M059J (cell line): ENCODE data around the gene SULT1A3. TPM values are rescaled to one million over a fixed set of nuclear protein-coding genes. Genes with fewer than 3 reads are reported as not detected.
"Not testable (repeated sequence)": the region's sequence is repeated elsewhere in the genome, so short reads cannot be mapped to it uniquely, and the experiment has no call there.

Experiments used
- DNase-seq: peaks from one replicate; pipeline ENCODE4 v3.0.0-alpha.2; 2012; ENCODE audit warnings: low read depth
- total RNA-seq: library from RNA; depleted of rRNA; stranded (reverse); fragments of >200 nt; shearing (Covaris generic); gene quantifications from 2 replicates; pipeline ENCODE4 v1.2.3, GENCODE V29; 2014; rRNA removed

SULT1A3 gene
- 1.5 and 2.6 TPM in 2 replicates for total RNA-seq

DNA sequence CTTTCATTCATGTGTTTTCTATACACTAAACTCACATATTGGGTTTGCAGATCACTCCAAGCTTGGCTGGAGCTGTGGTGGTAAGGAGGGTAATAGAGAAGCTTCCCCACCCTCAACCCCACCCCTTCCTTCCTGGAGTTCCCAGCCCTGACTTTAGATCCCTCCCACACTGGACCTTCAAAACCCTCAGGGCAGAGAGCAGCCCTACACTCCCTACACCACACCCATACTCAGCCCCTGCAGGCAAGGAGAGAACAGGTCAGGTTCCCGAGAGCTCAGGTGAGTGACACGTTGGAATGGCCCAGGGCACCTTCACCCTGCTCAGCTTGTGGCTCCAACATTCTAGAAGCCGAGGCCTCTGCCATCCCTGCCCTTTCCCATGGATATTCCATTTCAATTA lies at the start of gene SULT1A3:
TSS of gene SULT1A3 (plus strand) at position 207 of the 400 bp plus-strand sequence. CDS start 1,474 bp downstream, outside the sequence.
- DNase-seq = not testable (repeated sequence)

DNA sequence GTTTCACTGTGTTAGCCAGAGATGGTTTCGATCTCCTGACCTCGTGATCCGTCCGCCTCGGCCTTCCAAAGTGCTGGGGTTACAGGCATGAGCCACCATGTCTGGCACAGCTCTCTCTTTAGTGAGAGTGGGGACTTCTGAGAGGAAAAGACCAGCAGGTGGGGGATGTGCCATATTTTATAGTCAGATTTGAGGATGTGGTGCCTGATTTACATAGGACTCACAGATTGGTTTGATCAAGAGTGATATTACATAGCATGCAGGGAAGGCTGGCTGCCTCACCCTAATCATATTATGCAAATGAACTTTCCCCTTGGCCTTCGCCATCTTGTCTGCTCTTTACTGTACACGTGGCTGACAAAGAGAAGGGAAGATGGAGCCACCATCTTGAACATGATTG lies 48.0 kb upstream of the SULT1A3 start:
- no peak for DNase-seq

DNA sequence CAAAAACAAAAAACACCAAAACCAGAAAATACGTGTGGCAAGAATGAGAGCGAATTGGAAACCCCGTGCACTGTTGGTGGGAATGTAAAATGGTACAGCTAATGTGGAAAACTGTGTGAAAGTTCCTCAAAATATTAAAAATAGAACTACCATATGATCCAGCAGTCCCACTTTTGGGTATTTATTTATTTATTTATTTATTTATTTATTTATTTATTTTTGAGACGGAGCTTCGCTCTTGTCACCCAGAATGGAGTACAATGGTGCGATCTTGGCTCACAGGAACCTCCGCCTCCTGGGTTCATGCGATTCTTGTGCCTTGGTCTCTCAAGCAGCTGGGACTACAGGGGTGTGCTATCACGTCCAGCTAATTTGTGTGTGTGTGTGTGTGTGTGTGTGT lies 46.5 kb upstream of the SULT1A3 start:
- no peak for DNase-seq

DNA sequence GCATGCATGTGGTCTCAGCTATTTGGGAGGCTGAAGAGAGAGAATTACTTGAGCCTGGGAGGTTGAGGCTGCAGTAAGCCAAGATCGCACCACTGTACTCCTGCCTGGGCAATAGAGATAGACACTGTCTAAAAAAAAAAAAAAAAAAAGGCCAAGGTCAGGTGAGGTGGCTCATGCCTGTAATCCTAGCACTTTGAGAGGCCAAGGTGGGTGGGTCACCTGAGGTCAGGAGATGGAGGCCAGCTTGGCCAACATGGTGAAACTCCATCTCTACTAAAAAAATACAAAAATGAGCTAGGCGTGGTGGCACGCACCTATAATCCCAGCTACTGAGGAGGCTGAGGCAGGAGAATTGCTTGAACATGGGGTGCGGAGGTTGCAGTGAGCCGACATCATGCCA lies 43.9 kb upstream of the SULT1A3 start:
- no peak for DNase-seq

DNA sequence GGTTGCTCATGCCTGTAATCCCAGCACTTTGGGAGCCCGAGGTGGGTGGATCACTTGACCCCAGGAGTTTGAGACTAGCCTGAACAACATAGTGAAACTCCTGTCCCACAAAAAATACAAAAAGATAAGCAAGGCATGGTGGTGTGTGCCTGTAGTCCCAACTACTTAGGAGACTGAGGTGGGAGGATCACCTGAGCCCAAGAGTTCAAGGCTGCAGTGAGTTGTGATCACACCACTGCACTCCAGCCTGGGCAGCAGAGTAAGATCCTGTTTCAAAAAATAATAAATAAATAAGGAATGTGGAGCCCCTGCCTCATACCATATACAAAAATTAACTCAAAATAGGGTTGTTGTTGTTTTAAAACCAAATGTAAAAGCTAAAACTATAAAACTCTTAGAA lies 41.8 kb upstream of the SULT1A3 start:
- no peak for DNase-seq

DNA sequence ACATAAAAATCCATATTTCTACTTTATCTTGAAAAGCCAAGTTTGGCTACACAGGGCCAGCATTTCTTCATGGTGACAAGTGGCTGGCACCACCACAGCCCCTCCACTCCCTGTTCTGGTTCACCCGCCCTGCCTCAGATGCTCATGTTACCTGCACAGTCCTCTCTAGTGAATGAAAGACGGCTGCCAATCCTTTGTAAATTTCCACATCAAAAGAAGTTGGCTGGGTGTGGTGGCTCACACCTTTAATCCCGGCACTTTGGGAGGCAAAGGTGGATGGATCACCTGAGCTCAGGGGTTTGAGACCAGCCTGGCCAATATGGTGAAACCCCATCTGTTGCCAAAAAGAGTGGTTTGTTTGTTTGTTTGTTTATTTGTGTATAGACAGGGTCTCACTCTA lies 35.5 kb upstream of the SULT1A3 start:
- DNase-seq = no peak

DNA sequence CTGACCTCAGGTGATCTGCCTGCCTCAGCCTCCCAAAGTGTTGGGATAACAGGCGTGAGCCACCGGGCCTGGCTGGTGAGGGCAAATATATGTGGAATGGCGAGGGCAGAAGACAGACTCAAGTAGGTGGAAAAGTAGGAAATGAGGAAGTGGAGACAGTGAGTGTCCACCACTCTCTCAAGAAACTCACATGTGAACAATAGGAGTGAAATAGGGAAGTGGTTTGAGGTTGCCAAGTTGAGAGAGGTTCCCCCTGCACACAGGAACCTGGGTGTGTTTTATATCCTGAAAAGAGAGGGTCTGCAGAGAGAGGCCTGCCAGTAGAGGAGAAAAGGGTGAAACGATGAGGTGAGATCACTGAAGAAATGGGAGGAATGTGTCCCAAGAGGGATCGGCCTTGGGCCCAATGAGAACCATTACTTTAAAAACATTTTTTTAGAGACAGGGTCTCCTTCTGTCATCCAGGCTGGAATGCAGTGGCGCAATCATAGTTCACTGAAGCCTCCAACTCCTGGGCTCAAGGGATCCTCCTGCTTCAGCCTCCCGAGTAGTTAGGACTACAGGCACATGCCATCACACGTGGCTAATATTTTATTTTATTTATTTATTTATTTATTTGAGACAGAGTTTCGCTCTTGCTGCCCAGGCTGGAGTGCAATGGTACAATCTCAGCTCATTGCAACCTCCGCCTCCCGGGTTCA lies 32.7 kb upstream of the SULT1A3 start:
- no peak for DNase-seq

DNA sequence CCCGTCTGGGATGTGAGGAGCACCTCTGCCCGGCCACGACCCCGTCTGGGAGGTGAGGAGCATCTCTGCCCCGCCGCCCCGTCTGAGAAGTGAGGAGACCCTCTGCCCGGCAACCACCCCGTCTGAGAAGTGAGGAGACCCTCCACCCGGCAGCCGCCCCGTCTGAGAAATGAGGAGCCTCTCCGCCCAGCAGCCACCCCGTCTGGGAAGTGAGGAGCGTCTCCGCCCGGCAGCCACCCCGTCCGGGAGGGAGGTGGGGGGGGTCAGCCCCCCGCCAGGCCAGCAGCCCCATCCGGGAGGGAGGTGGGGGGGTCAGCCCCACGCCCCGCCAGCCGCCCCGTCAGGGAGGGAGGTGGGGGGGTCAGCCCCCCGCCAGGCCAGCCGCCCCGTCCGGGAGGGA lies 30.3 kb upstream of the SULT1A3 start:
- not testable (repeated sequence) for DNase-seq

DNA sequence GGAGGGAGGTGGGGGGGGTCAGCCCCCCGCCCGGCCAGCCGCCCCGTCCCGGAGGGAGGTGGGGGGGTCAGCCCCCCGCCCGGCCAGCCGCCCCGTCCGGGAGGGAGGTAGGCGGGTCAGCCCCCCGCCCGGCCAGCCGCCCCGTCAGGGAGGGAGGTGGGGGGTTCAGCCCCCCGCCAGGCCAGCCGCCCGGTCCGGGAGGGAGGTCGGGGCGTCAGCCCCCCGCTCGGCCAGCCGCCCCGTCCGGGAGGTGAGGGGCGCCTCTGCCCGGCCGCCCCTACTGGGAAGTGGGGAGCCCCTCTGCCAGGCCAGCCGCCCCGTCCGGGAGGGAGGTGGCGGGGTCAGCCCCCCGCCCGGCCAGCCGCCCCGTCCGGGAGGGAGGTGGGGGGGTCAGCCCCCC lies 29.6 kb upstream of the SULT1A3 start:
- DNase-seq = not testable (repeated sequence)

DNA sequence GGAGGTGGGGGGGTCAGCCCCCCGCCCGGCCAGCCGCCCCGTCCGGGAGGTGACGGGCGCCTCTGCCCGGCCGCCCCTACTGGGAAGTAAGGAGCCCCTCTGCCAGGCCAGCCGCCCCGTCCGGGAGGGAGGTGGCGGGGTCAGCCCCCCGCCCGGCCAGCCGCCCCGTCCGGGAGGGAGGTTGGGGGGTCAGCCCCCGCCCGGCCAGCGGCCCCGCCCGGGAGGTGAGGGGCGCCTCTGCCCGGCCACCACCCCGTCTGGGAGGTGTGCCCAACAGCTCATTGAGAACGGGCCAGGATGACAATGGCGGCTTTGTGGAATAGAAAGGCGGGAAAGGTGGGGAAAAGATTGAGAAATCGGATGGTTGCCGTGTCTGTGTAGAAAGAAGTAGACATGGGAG lies 28.9 kb upstream of the SULT1A3 start:
- DNase-seq = not testable (repeated sequence)

DNA sequence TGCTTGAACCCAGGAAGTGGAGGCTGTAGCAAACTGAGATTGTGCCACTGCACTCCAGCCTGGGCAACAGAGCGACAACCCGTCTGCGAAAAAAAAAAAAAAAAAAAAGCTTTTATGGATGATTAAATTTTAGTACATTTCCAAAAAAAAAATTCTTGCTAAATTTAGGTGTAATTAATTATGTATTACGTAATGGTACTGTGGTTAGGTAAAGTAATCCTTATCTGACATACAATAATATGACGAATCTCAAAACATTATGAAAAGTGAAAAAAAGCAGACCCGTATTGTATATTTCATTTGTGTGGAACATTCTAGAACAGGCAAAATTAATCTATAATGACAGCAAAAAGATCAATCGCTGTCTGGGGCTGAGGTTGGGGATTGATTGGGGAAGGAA lies 26.0 kb upstream of the SULT1A3 start:
- DNase-seq = no peak

DNA sequence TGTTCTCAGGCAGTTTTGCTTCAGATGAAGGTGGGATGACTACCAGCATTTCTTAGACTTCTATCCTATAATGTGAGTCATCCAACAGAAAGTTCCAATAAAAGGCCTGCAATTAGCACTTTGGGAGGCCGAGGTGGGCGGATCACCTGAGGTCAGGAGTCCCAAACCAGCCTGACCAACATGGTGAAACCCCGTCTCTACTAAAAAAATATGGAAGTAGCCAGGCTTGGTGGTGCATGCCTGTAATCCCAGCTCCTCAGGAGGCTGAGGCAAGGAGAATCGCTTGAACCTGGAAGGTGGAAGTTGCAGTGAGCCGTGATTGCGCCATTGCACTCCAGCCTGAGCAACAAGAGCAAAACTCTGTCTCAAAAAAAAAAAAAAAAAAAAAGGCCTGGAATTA lies 22.2 kb upstream of the SULT1A3 start:
- not testable (repeated sequence) for DNase-seq

DNA sequence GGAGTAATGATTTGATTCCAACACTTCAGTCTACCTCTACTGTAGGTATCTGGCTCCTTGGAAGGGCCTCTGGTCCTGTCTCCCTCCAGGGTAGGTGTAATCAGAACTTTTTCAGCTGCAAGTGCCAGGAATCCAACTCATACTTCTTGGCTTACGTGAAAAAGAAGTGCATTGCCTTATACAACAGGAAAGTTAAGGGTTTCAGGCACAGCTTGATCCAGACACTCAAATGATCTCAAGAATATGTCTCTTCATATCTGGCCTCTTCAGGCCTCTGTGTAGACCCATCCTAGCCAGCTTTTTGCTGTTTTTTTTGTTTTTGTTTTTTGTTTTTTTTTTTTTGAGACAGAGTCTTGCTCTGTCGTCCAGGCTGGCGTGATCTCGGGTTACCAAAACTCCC lies 19.9 kb upstream of the SULT1A3 start:
- DNase-seq = no peak

DNA sequence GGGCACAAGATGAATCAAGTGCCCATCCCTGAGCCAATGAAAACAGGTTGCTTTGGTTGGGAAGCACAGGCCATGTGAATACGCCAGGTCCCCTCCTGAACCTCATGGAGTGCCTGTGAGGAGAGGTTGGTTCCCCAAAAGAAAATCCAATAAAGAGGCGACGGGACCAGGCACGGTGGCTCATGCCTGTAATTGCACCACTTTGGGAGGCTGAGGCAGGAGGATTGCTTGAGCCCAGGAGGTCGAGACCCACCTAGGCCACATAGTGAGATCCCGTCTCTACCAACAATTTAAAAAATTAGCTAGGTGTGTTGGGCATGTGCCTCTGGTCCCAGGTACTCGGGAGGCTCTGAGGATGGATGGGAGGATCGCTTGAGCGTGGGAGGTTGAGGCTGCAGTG lies 19.1 kb upstream of the SULT1A3 start:
- no peak for DNase-seq

DNA sequence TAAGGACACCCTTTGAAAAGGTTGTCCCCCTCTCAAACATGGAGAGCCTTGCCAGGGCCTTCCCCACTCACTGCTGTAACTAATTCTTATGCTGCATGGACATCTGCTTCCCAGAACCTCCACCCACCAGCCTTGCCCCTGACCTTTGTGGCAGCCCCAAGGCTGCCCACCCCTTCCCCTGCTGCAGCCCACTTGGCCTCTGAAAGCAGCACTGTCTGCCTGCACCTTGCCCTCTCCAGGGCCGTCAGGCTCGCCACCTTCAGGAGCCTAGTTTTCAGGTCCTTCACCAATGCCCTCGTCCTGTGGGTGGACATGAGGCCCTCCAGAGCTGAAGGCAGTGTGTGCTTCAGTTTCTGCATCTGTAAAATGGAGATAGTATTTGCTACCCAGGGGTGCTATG lies 18.3 kb upstream of the SULT1A3 start:
- DNase-seq = no peak

DNA sequence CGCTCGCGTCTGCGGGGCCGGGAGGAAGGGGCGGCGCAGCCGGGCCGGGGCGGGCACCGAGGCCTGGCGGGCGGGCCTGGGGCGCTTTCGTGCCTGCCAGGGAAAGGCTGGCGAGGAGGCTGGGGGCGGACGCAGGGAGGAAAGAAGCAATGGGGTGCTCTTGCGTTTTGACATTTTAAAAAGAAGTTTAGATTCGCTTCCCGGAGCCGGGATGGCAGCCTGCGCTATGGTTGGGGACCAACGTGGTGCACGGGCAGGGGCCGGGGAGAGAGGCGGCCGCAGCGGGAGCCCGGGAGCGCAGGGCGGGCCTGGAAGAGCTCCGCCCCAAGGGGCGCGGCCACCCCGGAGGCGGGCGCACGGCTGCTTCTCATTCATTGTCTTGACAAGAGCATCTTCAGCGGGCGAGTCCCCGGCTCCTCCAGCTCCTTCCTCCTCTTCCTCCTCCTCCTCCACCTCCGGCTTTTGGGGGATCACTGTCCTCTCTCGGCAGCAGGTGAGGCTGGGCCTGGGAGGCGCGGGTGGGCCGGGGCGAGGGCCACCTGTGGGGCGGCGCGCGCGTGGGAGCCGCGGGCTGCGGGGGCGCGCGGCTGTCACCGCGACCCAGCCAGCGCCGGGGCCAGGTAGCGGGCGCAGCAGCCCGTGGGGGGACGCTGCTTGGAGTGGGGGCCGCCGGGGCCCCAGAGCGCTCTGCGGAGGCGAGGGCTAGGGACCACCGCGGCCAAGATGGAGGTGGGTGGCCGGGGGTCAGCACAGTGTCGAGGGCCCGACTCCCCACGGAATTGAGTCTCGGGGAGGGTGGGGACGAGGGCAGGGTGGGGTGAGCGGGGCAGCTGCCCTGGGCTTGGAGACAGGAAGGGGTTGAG lies 15.6 kb upstream of the SULT1A3 start, which contains the start of gene CORO1A:
TSS of gene CORO1A (plus strand) at position 370 of the 863 bp plus-strand sequence. CDS start 1,608 bp downstream, outside the sequence.
- peak; percentile 71 for DNase-seq

DNA sequence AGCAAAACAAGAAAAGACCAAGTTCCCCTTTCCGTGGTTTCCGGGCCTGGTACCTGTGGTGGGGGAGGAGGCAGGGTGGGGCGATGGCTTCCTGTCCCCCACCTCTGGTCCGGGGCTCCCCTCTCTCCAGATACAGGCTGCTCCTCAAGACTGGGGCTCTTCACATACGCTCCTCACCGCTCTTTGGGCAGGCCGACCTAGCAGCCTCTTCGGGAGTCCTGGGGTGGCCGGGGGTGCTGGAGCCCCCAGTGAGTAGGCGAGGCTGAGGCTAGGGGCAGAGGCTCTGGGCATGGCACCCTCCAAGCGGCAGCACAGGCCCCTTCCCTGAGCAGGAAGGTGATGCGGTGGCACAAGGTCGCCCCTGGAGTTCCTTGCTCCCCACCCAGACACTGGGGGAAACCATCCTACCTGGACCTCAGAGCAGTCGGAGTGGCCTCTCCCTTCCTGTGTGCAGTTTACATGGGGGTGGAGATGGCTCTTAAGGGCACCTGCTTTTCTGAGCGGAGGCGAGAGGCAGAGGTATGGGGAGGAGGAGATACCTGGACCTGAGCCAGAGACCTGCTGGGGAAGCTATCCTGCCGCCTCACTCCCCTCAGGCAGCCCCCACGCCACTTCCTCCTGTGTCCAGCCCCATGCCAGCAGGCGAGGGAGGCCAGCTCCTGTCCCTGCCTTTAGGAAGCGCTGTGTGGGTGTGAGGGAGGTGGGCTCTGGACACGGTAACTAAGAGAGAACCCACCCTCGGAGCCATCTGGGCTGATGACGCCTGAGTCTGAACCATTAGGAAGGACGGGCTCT lies 14.8 kb upstream of the SULT1A3 start:
- DNase-seq = no peak

DNA sequence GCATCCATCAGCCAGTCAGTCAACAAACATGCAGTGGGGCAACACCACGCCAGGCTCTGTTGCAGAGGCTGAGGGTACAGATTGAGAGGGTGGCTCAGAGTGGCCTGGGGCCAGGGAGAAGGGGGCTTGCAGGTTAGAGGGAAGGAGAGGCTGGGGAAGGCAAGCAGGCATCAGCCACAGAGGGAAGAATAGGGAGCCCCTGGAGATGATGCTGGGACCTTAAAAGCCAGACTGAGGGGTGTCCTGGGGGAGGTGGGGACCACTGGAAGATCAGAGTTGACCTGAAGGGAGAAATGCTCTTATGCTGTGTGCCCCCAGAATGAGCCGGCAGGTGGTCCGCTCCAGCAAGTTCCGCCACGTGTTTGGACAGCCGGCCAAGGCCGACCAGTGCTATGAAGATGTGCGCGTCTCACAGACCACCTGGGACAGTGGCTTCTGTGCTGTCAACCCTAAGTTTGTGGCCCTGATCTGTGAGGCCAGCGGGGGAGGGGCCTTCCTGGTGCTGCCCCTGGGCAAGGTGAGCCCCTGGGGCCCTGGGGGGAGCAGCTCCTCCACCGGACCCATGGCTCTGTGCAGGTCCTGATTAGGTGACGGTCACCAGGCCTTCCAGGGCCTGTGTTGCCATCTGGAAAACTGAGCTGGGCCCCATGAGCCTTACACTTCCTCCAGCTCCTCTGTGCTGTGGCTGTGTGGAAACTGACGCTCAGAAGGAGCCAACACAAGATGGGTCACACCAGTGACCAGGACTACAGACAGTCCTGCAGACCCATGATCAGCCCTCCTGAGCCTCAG lies 14.0 kb upstream of the SULT1A3 start:
- DNase-seq = no peak

DNA sequence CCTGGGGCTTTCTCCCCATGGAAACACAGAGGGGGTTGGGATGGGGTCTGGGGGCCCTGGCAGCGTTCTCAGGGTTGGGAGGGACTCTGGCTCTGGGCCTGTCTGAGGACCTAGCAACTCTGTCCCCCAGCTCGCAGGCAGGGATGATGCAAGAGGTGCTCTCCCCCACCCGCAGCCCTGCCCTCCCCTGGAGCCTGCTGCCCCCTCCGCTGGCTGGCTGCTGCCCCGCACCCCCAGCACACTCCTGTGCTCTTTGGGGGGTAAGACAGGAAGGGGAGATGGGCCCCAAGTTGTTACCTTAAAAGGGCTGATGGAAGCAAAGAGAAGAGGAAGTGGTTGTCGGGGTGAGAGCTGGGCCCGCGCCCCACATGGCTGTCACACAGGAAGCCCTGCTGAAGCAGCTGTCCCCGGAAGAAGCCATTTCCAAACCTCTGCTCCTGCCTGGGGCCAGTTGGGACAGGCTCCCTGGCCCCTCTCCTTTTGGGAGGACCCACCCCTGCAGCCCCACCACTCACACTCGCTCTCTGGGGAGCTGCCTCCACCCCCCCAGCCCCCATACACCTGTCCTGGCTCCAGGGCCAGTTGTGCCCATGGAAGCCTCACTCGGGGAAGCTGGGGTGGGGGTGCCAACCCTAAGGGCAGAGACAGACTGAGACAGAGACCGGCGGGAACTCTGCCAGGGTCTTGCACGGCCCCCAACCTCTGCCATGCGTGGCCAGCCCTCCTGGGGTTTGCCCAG lies 13.2 kb upstream of the SULT1A3 start:
- DNase-seq = no peak

DNA sequence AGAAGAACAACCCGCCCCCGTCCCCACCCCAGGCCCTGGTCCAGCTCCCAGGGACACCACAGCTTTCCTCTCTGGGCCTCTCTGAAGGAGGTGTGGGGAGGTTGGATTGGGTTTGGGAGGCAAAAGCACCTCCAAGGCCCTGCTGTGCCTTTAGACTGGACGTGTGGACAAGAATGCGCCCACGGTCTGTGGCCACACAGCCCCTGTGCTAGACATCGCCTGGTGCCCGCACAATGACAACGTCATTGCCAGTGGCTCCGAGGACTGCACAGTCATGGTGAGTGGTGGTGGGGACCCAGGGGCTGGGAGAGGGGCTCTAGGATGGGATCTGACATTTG lies 12.6 kb upstream of the SULT1A3 start:
- DNase-seq = no peak
